Glutamatergic neuron (in vitro differentiated cells): ENCODE data around the gene ITGA8. TPM values are rescaled to one million over a fixed set of nuclear protein-coding genes. Genes with fewer than 3 reads are reported as not detected.

Source experiments
- DNase-seq: peaks from one replicate; pipeline ENCODE4 v3.0.0; 2022
- H3K27ac Mint-ChIP-seq: one replicate; pipeline ENCODE4 v1.8.0; 2020; ENCODE audit warnings: mild to moderate bottlenecking, mixed read lengths, inconsistent platforms; ENCODE audit not compliant: unreplicated experiment
- H3K27me3 Mint-ChIP-seq: one replicate; pipeline ENCODE4 v1.8.0; 2020; ENCODE audit warnings: mild to moderate bottlenecking, moderate library complexity, mixed read lengths, inconsistent platforms; ENCODE audit not compliant: unreplicated experiment
- H3K36me3 Mint-ChIP-seq: one replicate; pipeline ENCODE4 v1.8.0; 2020; ENCODE audit warnings: mild to moderate bottlenecking, mixed read lengths, inconsistent platforms; ENCODE audit not compliant: unreplicated experiment
- H3K4me1 Mint-ChIP-seq: one replicate; pipeline ENCODE4 v1.8.0; 2020; ENCODE audit warnings: mild to moderate bottlenecking, low read depth, mixed read lengths, inconsistent platforms; ENCODE audit not compliant: unreplicated experiment
- H3K4me3 Mint-ChIP-seq: one replicate; pipeline ENCODE4 v1.8.0; 2020; ENCODE audit warnings: mild to moderate bottlenecking, mixed read lengths, inconsistent platforms; ENCODE audit not compliant: unreplicated experiment
- H3K9me3 Mint-ChIP-seq: one replicate; pipeline ENCODE4 v1.8.0; 2020; ENCODE audit warnings: mild to moderate bottlenecking, moderate library complexity, mixed read lengths, inconsistent platforms; ENCODE audit not compliant: unreplicated experiment
- total RNA-seq: library from RNA; stranded (reverse); fragmentation: NEBNext Ultra II Directional; extraction: Animal tissue kit (Norgen Biotek cat#: 25700); gene quantifications from one replicate; pipeline ENCODE4 v1.2.1, GENCODE V29; 2021; ENCODE audit not compliant: unreplicated experiment
- TF ChIP-seq, protein P1 (sequence below): fragments of 200-600 bp; sonication (generic); IDR thresholded peaks from one replicate; pipeline ENCODE4 v1.5.0; 2021; ENCODE audit not compliant: partially characterized antibody, unreplicated experiment

Gene ITGA8
- total RNA-seq, 1 donor from 2014 or later: 0.93 TPM

DNA sequence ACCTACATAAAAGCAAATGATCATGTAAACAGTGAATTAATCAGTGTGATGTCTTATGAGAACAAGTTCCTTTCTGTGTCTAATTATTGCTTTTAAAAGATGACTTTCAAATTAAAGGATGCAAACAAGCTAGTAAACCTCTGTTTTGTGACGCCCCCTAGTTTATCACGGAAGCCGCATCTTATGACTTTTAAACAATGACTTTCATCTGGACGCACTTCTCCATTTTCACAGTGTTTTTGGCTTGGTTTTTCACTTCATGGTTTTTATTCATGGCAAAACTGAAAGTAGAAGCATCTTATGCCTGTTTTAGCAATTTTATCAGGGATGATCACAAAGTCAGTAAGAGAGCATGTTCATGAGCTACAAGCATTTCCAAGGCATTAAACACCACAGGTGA, 35.0 kb downstream of the ITGA8 start:
- Mint-ChIP-seq H3K9me3 (no peaks in the 10 kb centered on the region), H3K36me3 (peaks cover 7% of the 10 kb centered on the region), H3K4me3 (no peak overlapping the region), H3K27ac (no peak overlapping the region), H3K4me1 (peaks cover 7% of the 10 kb centered on the region), H3K27me3 (peaks cover 2% of the 10 kb centered on the region)
- no peak for DNase-seq
- TF ChIP-seq, protein P1, sequence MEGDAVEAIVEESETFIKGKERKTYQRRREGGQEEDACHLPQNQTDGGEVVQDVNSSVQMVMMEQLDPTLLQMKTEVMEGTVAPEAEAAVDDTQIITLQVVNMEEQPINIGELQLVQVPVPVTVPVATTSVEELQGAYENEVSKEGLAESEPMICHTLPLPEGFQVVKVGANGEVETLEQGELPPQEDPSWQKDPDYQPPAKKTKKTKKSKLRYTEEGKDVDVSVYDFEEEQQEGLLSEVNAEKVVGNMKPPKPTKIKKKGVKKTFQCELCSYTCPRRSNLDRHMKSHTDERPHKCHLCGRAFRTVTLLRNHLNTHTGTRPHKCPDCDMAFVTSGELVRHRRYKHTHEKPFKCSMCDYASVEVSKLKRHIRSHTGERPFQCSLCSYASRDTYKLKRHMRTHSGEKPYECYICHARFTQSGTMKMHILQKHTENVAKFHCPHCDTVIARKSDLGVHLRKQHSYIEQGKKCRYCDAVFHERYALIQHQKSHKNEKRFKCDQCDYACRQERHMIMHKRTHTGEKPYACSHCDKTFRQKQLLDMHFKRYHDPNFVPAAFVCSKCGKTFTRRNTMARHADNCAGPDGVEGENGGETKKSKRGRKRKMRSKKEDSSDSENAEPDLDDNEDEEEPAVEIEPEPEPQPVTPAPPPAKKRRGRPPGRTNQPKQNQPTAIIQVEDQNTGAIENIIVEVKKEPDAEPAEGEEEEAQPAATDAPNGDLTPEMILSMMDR: no peak

DNA sequence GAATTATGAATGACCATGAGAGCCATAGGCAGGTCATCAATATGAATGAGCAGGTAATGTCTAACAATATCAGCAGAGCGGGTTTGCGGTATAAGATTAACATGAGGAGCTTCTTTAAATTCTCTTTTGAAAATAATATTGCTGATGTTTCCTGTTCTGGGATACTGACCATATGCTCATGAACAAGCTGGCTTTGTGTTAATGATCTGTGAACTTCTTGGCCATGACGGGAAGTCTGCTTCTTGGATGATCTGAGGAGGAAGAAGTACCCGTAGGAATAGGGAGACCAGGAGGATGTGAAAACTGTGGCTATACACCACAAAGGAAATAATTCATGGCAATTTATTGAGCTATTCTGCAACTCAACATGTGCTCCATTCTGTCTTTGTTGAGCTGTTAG, 38.6 kb downstream of the ITGA8 start:
- peaks cover under 1% of the 10 kb centered on the region for H3K27me3 Mint-ChIP-seq

DNA sequence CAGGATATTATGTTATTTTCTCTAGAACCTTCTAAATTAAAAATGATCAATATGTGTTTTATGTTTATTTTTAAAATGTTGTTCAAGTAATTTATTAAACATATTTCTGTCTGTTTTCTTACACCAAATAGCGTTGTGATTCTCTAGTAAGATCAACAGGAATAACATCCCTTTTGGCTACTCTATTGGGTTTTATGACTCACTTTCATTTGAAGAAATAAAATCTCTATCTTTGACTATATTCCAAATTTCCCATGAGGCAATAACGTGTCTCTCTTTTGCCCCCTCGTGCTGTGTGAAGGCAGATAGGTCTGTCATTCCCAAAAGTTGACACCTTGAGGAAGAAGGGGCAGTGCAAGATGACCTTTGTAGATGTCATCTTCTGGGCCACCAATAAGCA, 40.9 kb downstream of the ITGA8 start:
- H3K4me3 Mint-ChIP-seq: no peak overlapping the region
- H3K27me3 Mint-ChIP-seq: no peaks in the 10 kb centered on the region
- H3K9me3 Mint-ChIP-seq: no peaks in the 10 kb centered on the region
- H3K36me3 Mint-ChIP-seq: no peaks in the 10 kb centered on the region
- TF ChIP-seq, protein P1: no peak
- no peak for DNase-seq
- H3K27ac Mint-ChIP-seq: no peak overlapping the region
- H3K4me1 Mint-ChIP-seq: no peaks in the 10 kb centered on the region

More for the DNA sequence above, 38.6 kb downstream of the ITGA8 start:
- no peak for DNase-seq
- Mint-ChIP-seq H3K9me3 (no peaks in the 10 kb centered on the region), H3K36me3 (no peaks in the 10 kb centered on the region), H3K27ac (no peak overlapping the region), H3K4me3 (no peak overlapping the region), H3K4me1 (no peaks in the 10 kb centered on the region)
- TF ChIP-seq, protein P1: no peak

DNA sequence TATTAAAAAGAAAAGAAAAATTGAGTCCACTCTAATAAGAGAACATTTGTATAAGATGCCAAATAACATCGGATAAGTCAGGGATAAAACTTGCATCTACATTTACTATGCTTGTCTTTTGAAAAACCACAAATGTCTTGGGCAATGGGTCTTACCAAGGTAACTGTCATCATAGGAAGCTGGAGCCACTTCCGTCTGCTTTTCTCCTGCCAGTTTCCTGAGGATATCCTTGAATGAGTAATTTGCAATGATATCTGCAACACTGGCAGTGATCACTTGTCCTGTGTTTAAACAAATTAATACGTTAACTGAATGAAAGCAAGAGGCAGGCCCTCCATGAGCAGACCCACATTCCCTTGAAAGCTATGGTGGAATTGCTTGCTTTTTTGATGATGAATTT, 47.3 kb downstream of the ITGA8 start:
- Mint-ChIP-seq H3K36me3 (no peaks in the 10 kb centered on the region), H3K4me3 (no peak overlapping the region), H3K27ac (no peak overlapping the region), H3K9me3 (peaks cover 2% of the 10 kb centered on the region), H3K4me1 (no peaks in the 10 kb centered on the region), H3K27me3 (peaks cover 2% of the 10 kb centered on the region)
- TF ChIP-seq, protein P1: no peak
- DNase-seq: no peak

DNA sequence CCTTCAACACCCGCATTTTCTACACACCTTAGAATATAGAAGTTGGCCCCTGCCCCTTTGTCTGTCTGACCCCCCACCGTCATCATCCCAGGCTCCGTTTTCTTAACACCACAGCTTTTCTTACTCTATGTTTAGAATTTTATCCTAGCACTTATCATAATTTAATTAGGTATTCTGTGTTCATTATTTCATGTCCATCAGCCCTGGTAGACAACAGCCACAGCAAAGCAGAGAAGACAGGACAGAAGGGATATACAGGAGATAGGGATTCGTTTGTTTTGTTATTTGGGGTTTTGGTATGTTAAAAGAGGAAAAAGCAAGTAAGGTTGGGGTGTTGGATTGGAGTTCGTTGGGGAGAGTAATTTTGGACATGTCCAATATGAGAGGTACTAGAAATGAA, 48.8 kb downstream of the ITGA8 start:
- H3K27ac Mint-ChIP-seq: no peak overlapping the region
- H3K4me3 Mint-ChIP-seq: no peak overlapping the region
- no peaks in the 10 kb centered on the region for H3K4me1 Mint-ChIP-seq
- no peaks in the 10 kb centered on the region for H3K36me3 Mint-ChIP-seq
- no peak for DNase-seq
- H3K9me3 Mint-ChIP-seq: peaks cover 2% of the 10 kb centered on the region
- TF ChIP-seq, protein P1: no peak
- H3K27me3 Mint-ChIP-seq: peaks cover 2% of the 10 kb centered on the region
